ENCODE measurements around the gene KCNE1. TPM values are rescaled to one million over a fixed set of nuclear protein-coding genes. Genes with fewer than 3 reads are reported as not detected.

KCNE1 gene
- total RNA-seq, 1 experiment from 2014 or later: 0.14 TPM

DNA sequence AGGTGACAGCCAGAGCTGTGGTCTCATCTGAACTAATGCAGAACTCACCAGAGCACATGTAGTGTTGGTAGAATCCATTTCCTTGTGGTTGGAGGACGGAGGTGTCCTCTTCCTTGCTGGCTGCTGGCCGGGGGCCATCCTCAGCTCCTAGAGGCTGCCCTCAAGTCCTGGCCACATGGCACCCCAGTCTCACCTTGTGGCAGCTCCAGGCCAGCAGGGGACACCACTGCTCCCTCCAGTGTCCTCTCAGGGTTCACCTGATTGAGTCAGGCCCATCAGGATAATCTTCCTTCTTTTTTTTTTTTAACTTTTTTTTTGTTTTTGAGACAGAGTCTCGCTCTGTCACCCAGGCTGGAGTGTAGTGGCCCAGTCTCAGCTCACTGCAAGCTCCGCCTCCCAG, 2.9 kb downstream of the KCNE1 start:
- CTCF ChIA-PET: interaction anchor here (0.6 to 0.9 kb wide), 3 partner anchors 34 to 101 kb away, joined by 3 to 4 read pairs (median 3); no protein-coding TSS in a partner anchor
- H3K4me3 Mint-ChIP-seq (ENCODE audit: unreplicated experiment): no peak overlapping the region
- no peak for DNase-seq (ENCODE audit: unreplicated experiment)

DNA sequence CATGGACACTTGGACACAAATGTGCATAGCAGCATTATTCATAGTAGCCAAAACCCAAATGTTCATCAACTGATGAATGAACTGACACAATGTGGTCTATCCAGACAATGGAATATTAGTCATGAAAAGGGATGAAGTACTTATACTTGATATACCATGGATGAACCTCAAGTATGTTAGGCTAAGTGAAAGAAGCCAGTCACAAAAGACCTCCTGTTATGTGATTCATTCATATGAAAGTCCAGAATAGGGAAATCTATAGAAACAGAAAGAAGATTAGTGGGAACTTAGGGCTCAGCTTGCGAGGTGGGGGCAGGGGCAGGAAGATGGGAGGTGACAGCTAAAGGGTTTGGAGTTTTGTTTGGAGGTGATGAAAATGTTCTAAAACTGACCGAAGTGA, 7.4 kb downstream of the KCNE1 start:
- peaks cover 7% of the 10 kb centered on the region for H3K36me3 Mint-ChIP-seq (ENCODE audit: insufficient read depth, unreplicated experiment)
- H3K27ac Mint-ChIP-seq (ENCODE audit: low read depth, unreplicated experiment): no peak overlapping the region
- TF ChIP-seq, protein P1, sequence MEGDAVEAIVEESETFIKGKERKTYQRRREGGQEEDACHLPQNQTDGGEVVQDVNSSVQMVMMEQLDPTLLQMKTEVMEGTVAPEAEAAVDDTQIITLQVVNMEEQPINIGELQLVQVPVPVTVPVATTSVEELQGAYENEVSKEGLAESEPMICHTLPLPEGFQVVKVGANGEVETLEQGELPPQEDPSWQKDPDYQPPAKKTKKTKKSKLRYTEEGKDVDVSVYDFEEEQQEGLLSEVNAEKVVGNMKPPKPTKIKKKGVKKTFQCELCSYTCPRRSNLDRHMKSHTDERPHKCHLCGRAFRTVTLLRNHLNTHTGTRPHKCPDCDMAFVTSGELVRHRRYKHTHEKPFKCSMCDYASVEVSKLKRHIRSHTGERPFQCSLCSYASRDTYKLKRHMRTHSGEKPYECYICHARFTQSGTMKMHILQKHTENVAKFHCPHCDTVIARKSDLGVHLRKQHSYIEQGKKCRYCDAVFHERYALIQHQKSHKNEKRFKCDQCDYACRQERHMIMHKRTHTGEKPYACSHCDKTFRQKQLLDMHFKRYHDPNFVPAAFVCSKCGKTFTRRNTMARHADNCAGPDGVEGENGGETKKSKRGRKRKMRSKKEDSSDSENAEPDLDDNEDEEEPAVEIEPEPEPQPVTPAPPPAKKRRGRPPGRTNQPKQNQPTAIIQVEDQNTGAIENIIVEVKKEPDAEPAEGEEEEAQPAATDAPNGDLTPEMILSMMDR (IDR thresholded peaks at IDR 0.05; ENCODE audit: unreplicated experiment): no peak
- intact Hi-C loops (cut with micrococcal nuclease): no loop called here
- no peaks in the 10 kb centered on the region for H3K27me3 Mint-ChIP-seq (ENCODE audit: insufficient read depth, unreplicated experiment)
- BruUV-seq (replicated peaks): no TSS peak
- DNase-seq (ENCODE audit: unreplicated experiment): no peak
- H3K4me3 Mint-ChIP-seq (ENCODE audit: unreplicated experiment): no peak overlapping the region
- no peaks in the 10 kb centered on the region for H3K4me1 Mint-ChIP-seq (ENCODE audit: insufficient read depth, unreplicated experiment)
- H3K9me3 Mint-ChIP-seq (ENCODE audit: unreplicated experiment): no peaks in the 10 kb centered on the region
- ChIA-PET CTCF (no interaction called here), POLR2A (no interaction called here)

More for the DNA sequence above, 2.9 kb downstream of the KCNE1 start:
- peaks cover 18% of the 10 kb centered on the region for H3K4me1 Mint-ChIP-seq (ENCODE audit: insufficient read depth, unreplicated experiment)
- no TSS peak for BruUV-seq (replicated peaks)
- H3K27ac Mint-ChIP-seq (ENCODE audit: low read depth, unreplicated experiment): no peak overlapping the region
- intact Hi-C loops (cut with micrococcal nuclease): no loop called here
- H3K27me3 Mint-ChIP-seq (ENCODE audit: insufficient read depth, unreplicated experiment): no peaks in the 10 kb centered on the region
- POLR2A ChIA-PET: interaction anchor here (0.5 to 0.6 kb wide), 2 partner anchors 9 to 13 kb away, joined by 3 read pairs; no protein-coding TSS in a partner anchor
- TF ChIP-seq, protein P1 (IDR thresholded peaks at IDR 0.05; ENCODE audit: unreplicated experiment): no peak
- no peaks in the 10 kb centered on the region for H3K9me3 Mint-ChIP-seq (ENCODE audit: unreplicated experiment)
- H3K36me3 Mint-ChIP-seq (ENCODE audit: insufficient read depth, unreplicated experiment): peaks cover 7% of the 10 kb centered on the region

DNA sequence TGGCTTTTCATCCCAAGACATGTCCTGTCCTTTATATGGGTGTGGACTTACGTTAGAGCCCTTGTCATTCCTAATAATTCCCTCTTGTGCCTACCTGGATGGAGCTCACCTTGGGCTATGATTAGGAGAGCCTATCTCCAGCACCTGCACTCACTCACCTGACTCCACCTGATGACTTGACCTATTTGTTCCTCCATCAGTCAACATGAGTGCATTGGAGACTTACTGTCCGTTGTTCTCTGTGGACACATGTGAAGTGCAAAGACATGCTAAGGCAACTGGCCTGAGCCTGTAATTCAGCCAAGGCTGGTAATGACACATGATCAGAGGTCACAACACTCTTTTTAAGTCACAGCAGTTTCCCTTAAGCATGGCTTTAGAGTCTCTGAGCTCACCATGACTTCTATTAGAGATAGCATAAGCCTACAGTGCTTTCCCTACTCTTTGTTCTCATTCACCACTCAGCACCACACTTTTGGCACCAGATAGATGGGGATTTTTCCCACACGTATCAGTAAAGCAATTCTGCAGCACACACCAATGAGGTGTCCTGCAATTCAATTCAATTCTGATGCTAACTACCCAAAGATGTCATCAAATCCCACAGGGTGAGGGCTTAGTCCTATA, 9.4 kb downstream of the KCNE1 start:
- Mint-ChIP-seq H3K9me3 (ENCODE audit: unreplicated experiment) (no peaks in the 10 kb centered on the region), H3K4me1 (ENCODE audit: insufficient read depth, unreplicated experiment) (peaks cover 11% of the 10 kb centered on the region), H3K27me3 (ENCODE audit: insufficient read depth, unreplicated experiment) (no peaks in the 10 kb centered on the region), H3K27ac (ENCODE audit: low read depth, unreplicated experiment) (no peak overlapping the region), H3K4me3 (ENCODE audit: unreplicated experiment) (no peak overlapping the region), H3K36me3 (ENCODE audit: insufficient read depth, unreplicated experiment) (peaks cover 7% of the 10 kb centered on the region)
- ChIA-PET CTCF (no interaction called here), POLR2A (interaction anchor here (0.6 kb wide), 1 partner anchor 112 kb away, joined by 3 read pairs; the partner anchor contains the start of gene RCAN1)
- no peak for DNase-seq (ENCODE audit: unreplicated experiment)
- no TSS peak for BruUV-seq (replicated peaks)
- intact Hi-C loops (cut with micrococcal nuclease): no loop called here
- TF ChIP-seq, protein P1 (IDR thresholded peaks at IDR 0.05; ENCODE audit: unreplicated experiment): no peak

DNA sequence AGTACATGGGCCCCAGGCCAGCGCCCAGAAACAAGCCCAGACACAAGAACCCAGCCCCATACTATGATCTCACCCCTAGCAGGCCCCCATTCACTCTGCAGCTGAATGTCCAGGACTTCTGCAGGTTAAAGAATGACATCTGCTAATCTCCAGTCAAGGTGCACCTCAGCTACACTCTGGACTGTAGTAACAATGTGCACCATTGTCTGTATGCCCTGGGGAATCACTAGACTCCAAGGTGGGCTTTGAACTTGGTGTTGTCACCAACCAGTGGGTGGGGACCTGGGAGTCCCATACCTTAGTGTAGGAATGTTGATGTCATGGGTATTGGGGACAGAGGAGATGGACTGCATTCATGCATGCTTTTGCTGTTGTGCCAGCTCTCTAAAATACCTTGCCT, 10.3 kb downstream of the KCNE1 start:
- no peak overlapping the region for H3K27ac Mint-ChIP-seq (ENCODE audit: low read depth, unreplicated experiment)
- no peaks in the 10 kb centered on the region for H3K9me3 Mint-ChIP-seq (ENCODE audit: unreplicated experiment)
- POLR2A ChIA-PET: no interaction called here
- CTCF ChIA-PET: no interaction called here
- H3K4me3 Mint-ChIP-seq (ENCODE audit: unreplicated experiment): no peak overlapping the region
- TF ChIP-seq, protein P1 (IDR thresholded peaks at IDR 0.05; ENCODE audit: unreplicated experiment): no peak
- H3K36me3 Mint-ChIP-seq (ENCODE audit: insufficient read depth, unreplicated experiment): peaks cover 7% of the 10 kb centered on the region
- no peak for DNase-seq (ENCODE audit: unreplicated experiment)
- BruUV-seq (replicated peaks): no TSS peak
- H3K4me1 Mint-ChIP-seq (ENCODE audit: insufficient read depth, unreplicated experiment): peaks cover 11% of the 10 kb centered on the region
- intact Hi-C loops (cut with micrococcal nuclease): no loop called here
- H3K27me3 Mint-ChIP-seq (ENCODE audit: insufficient read depth, unreplicated experiment): no peaks in the 10 kb centered on the region
